MM.1S (cell line): ENCODE data around the gene EIF4EBP3.

ENCODE experiments used
- DNase-seq: peaks from one replicate; pipeline ENCODE4 v3.0.0-alpha.2; 2015
- H2AFZ ChIP-seq: fragments of 300-600 bp; sonication (generic); 2 replicates; pipeline ENCODE4 v1.6.0; 2016; ENCODE audit warnings: antibody characterized with exemption, low read length
- H3F3A ChIP-seq: fragments of 300-600 bp; sonication (generic); 2 replicates; pipeline ENCODE4 v1.6.1; 2016; ENCODE audit warnings: mild to moderate bottlenecking, antibody characterized with exemption, low read length, moderate library complexity, mixed read lengths; ENCODE audit not compliant: insufficient read depth
- H3K27ac ChIP-seq: fragments of 300-600 bp; sonication (generic); 2 replicates; pipeline ENCODE4 v1.5.1; 2016; ENCODE audit warnings: mild to moderate bottlenecking, low read length
- H3K27me3 ChIP-seq: fragments of 300-600 bp; sonication (generic); replicated peaks from 2 replicates; pipeline ENCODE4 v1.6.0; 2016; ENCODE audit warnings: low read length; ENCODE audit not compliant: insufficient read depth
- H3K36me3 ChIP-seq: fragments of 300-600 bp; sonication (generic); replicated peaks from 2 replicates; pipeline ENCODE4 v1.6.1; 2016; ENCODE audit warnings: mild to moderate bottlenecking, low read length, mixed read lengths; ENCODE audit not compliant: insufficient read depth
- H3K4me1 ChIP-seq: fragments of 300-600 bp; sonication (generic); 2 replicates; pipeline ENCODE4 v1.6.1; 2016; ENCODE audit warnings: low read length, mixed read lengths
- H3K4me2 ChIP-seq: fragments of 300-600 bp; sonication (generic); 2 replicates; pipeline ENCODE4 v1.6.0; 2016; ENCODE audit warnings: low read depth, low read length
- H3K4me3 ChIP-seq: fragments of 300-600 bp; sonication (generic); 2 replicates; pipeline ENCODE4 v1.5.1; 2016; ENCODE audit warnings: low read length, mixed read lengths
- H3K79me2 ChIP-seq: fragments of 300-600 bp; sonication (generic); 2 replicates; pipeline ENCODE4 v1.6.1; 2016; ENCODE audit warnings: mixed run types, low read length, mixed read lengths
- H3K9ac ChIP-seq: fragments of 300-600 bp; sonication (generic); 2 replicates; pipeline ENCODE4 v1.6.1; 2016; ENCODE audit warnings: low read length, mixed read lengths
- H3K9me2 ChIP-seq: fragments of 300-600 bp; sonication (generic); replicated peaks from 2 replicates; pipeline ENCODE4 v1.6.1; 2016; ENCODE audit warnings: mild to moderate bottlenecking, low read length, mixed read lengths; ENCODE audit not compliant: insufficient read depth
- H3K9me3 ChIP-seq: fragments of 300-600 bp; sonication (generic); replicated peaks from 2 replicates; pipeline ENCODE4 v1.6.1; 2016; ENCODE audit warnings: mild to moderate bottlenecking, low read length, mixed read lengths; ENCODE audit not compliant: insufficient read depth
- H4K20me1 ChIP-seq: fragments of 300-600 bp; sonication (generic); 2 replicates; pipeline ENCODE4 v1.6.1; 2016; ENCODE audit warnings: mild to moderate bottlenecking, low read length, moderate library complexity, mixed read lengths; ENCODE audit not compliant: insufficient read depth
- CTCF ChIP-seq: fragments of 300-600 bp; sonication (generic); IDR thresholded peaks from 2 replicates; pipeline ENCODE4 v1.5.1; 2016; ENCODE audit warnings: antibody characterized with exemption, low read length, mixed read lengths
- EZH2 ChIP-seq: fragments of 300-600 bp; sonication (generic); optimal IDR thresholded peaks from 2 replicates; pipeline ENCODE3; 2017; ENCODE audit warnings: low read depth, mild to moderate bottlenecking, antibody characterized with exemption, low read length, mixed read lengths
- EZH2phosphoT487 ChIP-seq: fragments of 300-600 bp; sonication (generic); IDR thresholded peaks from 2 replicates; pipeline ENCODE4 v1.6.1; 2018; ENCODE audit warnings: antibody characterized with exemption, low read length

Gene EIF4EBP3

GRCh38 chr5:140548791-140549190, 1.3 kb downstream of the EIF4EBP3 start:
- Histone ChIP-seq H3K27me3 (no peaks in the 10 kb centered on the region), H2AFZ (no peak overlapping the region), H3K9ac (no peak overlapping the region), H3K36me3 (0 out of 2 replicates have a peak, but pooled peaks cover 4% of the 10 kb centered on the region), H3K79me2 (peaks cover 19% of the 10 kb centered on the region), H3K4me2 (no peak overlapping the region), H4K20me1 (0 out of 2 replicates have a peak, but pooled peaks cover 4% of the 10 kb centered on the region), H3F3A (no peaks in the 10 kb centered on the region; the same call in none of the 2 replicates), H3K4me1 (0 out of 2 replicates have a peak, but pooled peaks cover 4% of the 10 kb centered on the region), H3K4me3 (no peak overlapping the region), H3K9me2 (no peaks in the 10 kb centered on the region), H3K27ac (no peak overlapping the region), H3K9me3 (no peaks in the 10 kb centered on the region)
- no peak for DNase-seq
- TF ChIP-seq EZH2 (no peak), EZH2phosphoT487 (no peak), CTCF (no peak)

GRCh38 chr5:140549237-140550144, 2.0 kb downstream of the EIF4EBP3 start:
- H3F3A ChIP-seq: no peaks in the 10 kb centered on the region; the same call in none of the 2 replicates
- H3K9me3 ChIP-seq: no peaks in the 10 kb centered on the region
- H3K9me2 ChIP-seq: no peaks in the 10 kb centered on the region
- no peaks in the 10 kb centered on the region for H3K27me3 ChIP-seq
- no peak overlapping the region for H3K27ac ChIP-seq
- H3K4me1 ChIP-seq: 0 out of 2 replicates have a peak, but pooled peaks cover 4% of the 10 kb centered on the region
- no peak overlapping the region for H3K4me3 ChIP-seq
- no peak for DNase-seq
- no peak overlapping the region for H2AFZ ChIP-seq
- H3K4me2 ChIP-seq: no peak overlapping the region
- no peak overlapping the region for H3K9ac ChIP-seq
- TF ChIP-seq EZH2phosphoT487: no peak
- no peak for TF ChIP-seq EZH2
- TF ChIP-seq CTCF: no peak
- H4K20me1 ChIP-seq: 0 out of 2 replicates have a peak, but pooled peaks cover 4% of the 10 kb centered on the region
- 0 out of 2 replicates have a peak, but pooled peaks cover 4% of the 10 kb centered on the region for H3K36me3 ChIP-seq
- H3K79me2 ChIP-seq: peaks cover 25% of the 10 kb centered on the region

- no peaks in the 10 kb centered on the region; the same call in none of the 2 replicates for H3F3A ChIP-seq
- H3K79me2 ChIP-seq: peaks cover 34% of the 10 kb centered on the region
- TF ChIP-seq EZH2phosphoT487 (no peak), CTCF (no peak), EZH2 (no peak)
- DNase-seq: no peak
- H3K4me3 ChIP-seq: no peak overlapping the region
- no peaks in the 10 kb centered on the region for H3K9me2 ChIP-seq
- H3K4me1 ChIP-seq: 0 out of 2 replicates have a peak, but pooled peaks cover 5% of the 10 kb centered on the region
- H3K27me3 ChIP-seq: no peaks in the 10 kb centered on the region
- 0 out of 2 replicates have a peak, but pooled peaks cover 4% of the 10 kb centered on the region for H3K36me3 ChIP-seq
- 0 out of 2 replicates have a peak, but pooled peaks cover 4% of the 10 kb centered on the region for H4K20me1 ChIP-seq
- no peaks in the 10 kb centered on the region for H3K9me3 ChIP-seq
- no peak overlapping the region for H3K4me2 ChIP-seq
- H3K9ac ChIP-seq: no peak overlapping the region
- no peak overlapping the region for H2AFZ ChIP-seq
- H3K27ac ChIP-seq: no peak overlapping the region
Observed at GRCh38 chr5:140550147-140551079, 3.0 kb downstream of the EIF4EBP3 start.
